Measurements from ENCODE around the gene MAGEF1.

The MAGEF1 gene

GRCh38 chr3:184700759-184701158 is 11.1 kb downstream of the MAGEF1 start:
- no CpG with 5 or more reads among the region's 2 CpGs for WGBS, 2 donors (ENCODE audit: extremely low coverage in 2 of 2, insufficient read length in 2 of 2, insufficient replicate concordance in 1 of 2)
- Histone ChIP-seq H3K9me3 (replicated peaks in 1 of 2; ENCODE audit: control insufficient read depth in 2 of 2, insufficient read depth in 1 of 2, low read depth in 1 of 2, low read length in 2 of 2) (peaks cover 0 to 17% of the 10 kb centered on the region in 2 donors), H2AFZ (ENCODE audit: low read length) (no peak overlapping the region)

DNA sequence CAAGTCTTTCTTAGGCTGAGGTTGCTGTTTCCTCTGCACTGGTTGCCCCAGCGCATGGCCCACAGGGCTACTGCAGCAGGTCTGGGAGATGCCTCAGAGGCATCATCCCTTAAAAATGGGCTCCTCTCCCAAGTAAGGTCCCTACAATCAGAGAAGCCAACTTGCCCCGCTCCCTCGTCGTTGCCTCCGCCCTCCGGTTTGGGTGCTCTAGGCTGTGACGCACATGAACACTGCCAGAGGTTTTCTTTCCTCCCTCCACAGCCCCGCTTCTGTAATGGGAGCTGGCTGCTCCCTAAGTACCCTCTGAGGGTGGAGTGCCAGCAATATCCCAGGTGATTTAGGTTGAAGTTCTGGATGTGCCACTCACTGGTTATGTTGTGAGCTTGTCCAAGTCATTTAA is 14.0 kb downstream of the MAGEF1 start:
- no peak overlapping the region for H2BK5ac ChIP-seq (ENCODE audit: low read length)
- no peak overlapping the region for H2BK15ac ChIP-seq (ENCODE audit: low read length)
- no peak overlapping the region for H3K23ac ChIP-seq (ENCODE audit: low read depth, low read length, poor library complexity)
- H3K36me3 ChIP-seq (replicated peaks in 1 of 2; ENCODE audit: control insufficient read depth in 2 of 2, insufficient read depth in 2 of 2, low read length in 2 of 2) = no peaks in the 10 kb centered on the region
- H3K9ac ChIP-seq (ENCODE audit: low read depth, low read length, poor library complexity) = no peak overlapping the region
- H3K27me3 ChIP-seq (ENCODE audit: control insufficient read depth in 3 of 3, insufficient read depth in 3 of 3, low read depth in 1 of 3, low read length in 3 of 3) = no peaks in the 10 kb centered on the region
- H3K4ac ChIP-seq (ENCODE audit: low read length) = no peak overlapping the region
- no peak overlapping the region for H3K27ac ChIP-seq (replicated peaks; ENCODE audit: low read length)
- no peak overlapping the region for H3K4me2 ChIP-seq (ENCODE audit: insufficient read depth, low read length, poor library complexity, severe bottlenecking)
- H4K8ac ChIP-seq (ENCODE audit: low read depth, low read length) = no peak overlapping the region
- no peak overlapping the region for H2BK120ac ChIP-seq (ENCODE audit: low read depth, low read length)
- H3K18ac ChIP-seq (ENCODE audit: low read length) = peak overlapping the region; percentile 15
- no peak overlapping the region for H4K91ac ChIP-seq (ENCODE audit: low read depth, low read length, poor library complexity)
- H3K4me3 ChIP-seq (ENCODE audit: low read length in 2 of 2) = no peak overlapping the region
- DNase-seq (ENCODE audit: low spot score) = no peak
- WGBS, 2 donors (ENCODE audit: extremely low coverage in 2 of 2, insufficient read length in 2 of 2, insufficient replicate concordance in 1 of 2) = no CpG with 5 or more reads among the region's 8 CpGs
- H3K79me1 ChIP-seq (ENCODE audit: low read depth, low read length) = no peaks in the 10 kb centered on the region
- peak overlapping the region; percentile 29 for H2AK5ac ChIP-seq (ENCODE audit: low read depth, low read length)
- H2BK12ac ChIP-seq (ENCODE audit: low read length) = no peak overlapping the region
- H3K4me1 ChIP-seq (ENCODE audit: control insufficient read depth in 2 of 2, insufficient read depth in 1 of 2, low read depth in 1 of 2, low read length in 2 of 2) = peaks cover 15 to 17% of the 10 kb centered on the region in 2 donors
- no peak overlapping the region for H2AFZ ChIP-seq (ENCODE audit: low read length)
- H3K14ac ChIP-seq (ENCODE audit: low read length) = no peak overlapping the region
- peaks cover 0 to 17% of the 10 kb centered on the region in 2 donors for H3K9me3 ChIP-seq (replicated peaks in 1 of 2; ENCODE audit: control insufficient read depth in 2 of 2, insufficient read depth in 1 of 2, low read depth in 1 of 2, low read length in 2 of 2)

More at GRCh38 chr3:184700759-184701158, 11.1 kb downstream of the MAGEF1 start:
- Histone ChIP-seq H3K27me3 (ENCODE audit: control insufficient read depth in 3 of 3, insufficient read depth in 3 of 3, low read depth in 1 of 3, low read length in 3 of 3) (no peaks in the 10 kb centered on the region), H4K91ac (ENCODE audit: low read depth, low read length, poor library complexity) (no peak overlapping the region), H3K14ac (ENCODE audit: low read length) (no peak overlapping the region), H3K23ac (ENCODE audit: low read depth, low read length, poor library complexity) (no peak overlapping the region), H3K18ac (ENCODE audit: low read length) (no peak overlapping the region), H4K8ac (ENCODE audit: low read depth, low read length) (no peak overlapping the region), H2BK15ac (ENCODE audit: low read length) (no peak overlapping the region), H2AK5ac (ENCODE audit: low read depth, low read length) (no peak overlapping the region), H2BK5ac (ENCODE audit: low read length) (no peak overlapping the region), H3K79me1 (ENCODE audit: low read depth, low read length) (no peaks in the 10 kb centered on the region), H3K27ac (replicated peaks; ENCODE audit: low read length) (no peak overlapping the region), H3K4ac (ENCODE audit: low read length) (no peak overlapping the region), H3K4me2 (ENCODE audit: insufficient read depth, low read length, poor library complexity, severe bottlenecking) (no peak overlapping the region), H3K36me3 (replicated peaks in 1 of 2; ENCODE audit: control insufficient read depth in 2 of 2, insufficient read depth in 2 of 2, low read length in 2 of 2) (no peaks in the 10 kb centered on the region), H3K9ac (ENCODE audit: low read depth, low read length, poor library complexity) (no peak overlapping the region), H2BK120ac (ENCODE audit: low read depth, low read length) (no peak overlapping the region), H3K4me3 (ENCODE audit: low read length in 2 of 2) (no peak overlapping the region), H3K4me1 (ENCODE audit: control insufficient read depth in 2 of 2, insufficient read depth in 1 of 2, low read depth in 1 of 2, low read length in 2 of 2) (no peaks in the 10 kb centered on the region), H2BK12ac (ENCODE audit: low read length) (no peak overlapping the region)
- DNase-seq (ENCODE audit: low spot score) = no peak

DNA sequence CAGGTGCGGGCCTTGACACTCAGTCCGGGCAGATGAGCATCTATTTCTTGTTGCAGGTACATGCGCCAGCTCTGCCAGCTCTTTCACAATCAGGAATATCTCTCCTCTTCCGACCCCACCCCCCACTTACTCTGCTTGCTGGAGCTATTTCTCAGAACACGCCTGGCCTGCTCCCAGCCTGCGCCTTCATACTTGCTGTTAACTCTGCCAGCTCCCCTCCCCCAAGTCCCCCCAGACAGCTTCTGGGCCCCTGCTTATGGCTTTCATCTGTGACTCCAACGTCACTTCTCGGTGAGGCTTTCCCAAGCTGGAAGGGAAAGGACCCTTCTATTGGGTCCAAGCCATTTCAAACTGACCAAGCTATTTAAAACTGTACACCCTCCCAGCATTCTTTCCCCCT is 15.2 kb downstream of the MAGEF1 start:
- WGBS, 2 donors (ENCODE audit: extremely low coverage in 2 of 2, insufficient read length in 2 of 2, insufficient replicate concordance in 1 of 2) = no CpG with 5 or more reads among the region's 8 CpGs
- H4K8ac ChIP-seq (ENCODE audit: low read depth, low read length) = no peak overlapping the region
- H3K14ac ChIP-seq (ENCODE audit: low read length) = no peak overlapping the region
- no peak overlapping the region for H3K9ac ChIP-seq (ENCODE audit: low read depth, low read length, poor library complexity)
- no peak overlapping the region for H3K4me3 ChIP-seq (ENCODE audit: low read length in 2 of 2)
- no peak overlapping the region for H3K4me2 ChIP-seq (ENCODE audit: insufficient read depth, low read length, poor library complexity, severe bottlenecking)
- no peak overlapping the region for H2BK15ac ChIP-seq (ENCODE audit: low read length)
- H2BK5ac ChIP-seq (ENCODE audit: low read length) = no peak overlapping the region
- H3K27me3 ChIP-seq (ENCODE audit: control insufficient read depth in 3 of 3, insufficient read depth in 3 of 3, low read depth in 1 of 3, low read length in 3 of 3) = no peaks in the 10 kb centered on the region
- H3K18ac ChIP-seq (ENCODE audit: low read length) = peak overlapping the region; percentile 48
- no peaks in the 10 kb centered on the region for H3K36me3 ChIP-seq (replicated peaks in 1 of 2; ENCODE audit: control insufficient read depth in 2 of 2, insufficient read depth in 2 of 2, low read length in 2 of 2)
- H3K27ac ChIP-seq (replicated peaks; ENCODE audit: low read length) = no peak overlapping the region
- no peak overlapping the region for H3K4ac ChIP-seq (ENCODE audit: low read length)
- H2AFZ ChIP-seq (ENCODE audit: low read length) = no peak overlapping the region
- H2AK5ac ChIP-seq (ENCODE audit: low read depth, low read length) = no peak overlapping the region
- no peak overlapping the region for H2BK12ac ChIP-seq (ENCODE audit: low read length)
- peaks cover 18 to 19% of the 10 kb centered on the region in 2 donors for H3K4me1 ChIP-seq (ENCODE audit: control insufficient read depth in 2 of 2, insufficient read depth in 1 of 2, low read depth in 1 of 2, low read length in 2 of 2)
- no peaks in the 10 kb centered on the region for H3K79me1 ChIP-seq (ENCODE audit: low read depth, low read length)
- H3K23ac ChIP-seq (ENCODE audit: low read depth, low read length, poor library complexity) = no peak overlapping the region
- no peak for DNase-seq (ENCODE audit: low spot score)
- H3K9me3 ChIP-seq (replicated peaks in 1 of 2; ENCODE audit: control insufficient read depth in 2 of 2, insufficient read depth in 1 of 2, low read depth in 1 of 2, low read length in 2 of 2) = peaks cover 0 to 12% of the 10 kb centered on the region in 2 donors
- H2BK120ac ChIP-seq (ENCODE audit: low read depth, low read length) = no peak overlapping the region
- no peak overlapping the region for H4K91ac ChIP-seq (ENCODE audit: low read depth, low read length, poor library complexity)

DNA sequence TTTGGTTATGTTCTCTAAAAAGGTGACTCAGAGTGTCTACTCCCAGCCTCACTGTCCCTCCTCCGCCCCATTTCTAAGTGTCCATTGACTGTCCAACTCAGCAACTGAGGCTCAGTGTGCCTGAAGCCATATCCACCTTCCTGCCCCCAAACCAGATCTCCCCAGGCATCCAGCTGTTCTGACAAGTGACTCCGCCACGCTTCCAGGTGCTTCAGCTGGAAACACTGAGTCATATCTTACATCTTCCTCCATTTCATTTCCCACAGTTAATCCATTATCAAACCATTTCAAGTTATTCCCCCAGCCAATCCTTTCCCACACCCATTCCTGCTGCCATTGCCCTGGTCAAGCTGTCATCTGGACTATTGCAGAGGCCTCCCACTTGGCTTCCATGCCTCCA is 17.1 kb downstream of the MAGEF1 start:
- H2BK12ac ChIP-seq (ENCODE audit: low read length) = no peak overlapping the region
- no peak for DNase-seq (ENCODE audit: low spot score)
- no peak overlapping the region for H2BK5ac ChIP-seq (ENCODE audit: low read length)
- H3K14ac ChIP-seq (ENCODE audit: low read length) = no peak overlapping the region
- H3K79me1 ChIP-seq (ENCODE audit: low read depth, low read length) = no peaks in the 10 kb centered on the region
- no peak overlapping the region for H4K8ac ChIP-seq (ENCODE audit: low read depth, low read length)
- no peak overlapping the region for H2BK15ac ChIP-seq (ENCODE audit: low read length)
- H3K4me1 ChIP-seq (ENCODE audit: control insufficient read depth in 2 of 2, insufficient read depth in 1 of 2, low read depth in 1 of 2, low read length in 2 of 2) = peaks cover 19 to 21% of the 10 kb centered on the region in 2 donors
- H3K9me3 ChIP-seq (replicated peaks in 1 of 2; ENCODE audit: control insufficient read depth in 2 of 2, insufficient read depth in 1 of 2, low read depth in 1 of 2, low read length in 2 of 2) = no peaks in the 10 kb centered on the region
- no peak overlapping the region for H2BK120ac ChIP-seq (ENCODE audit: low read depth, low read length)
- H4K91ac ChIP-seq (ENCODE audit: low read depth, low read length, poor library complexity) = no peak overlapping the region
- H3K27me3 ChIP-seq (ENCODE audit: control insufficient read depth in 3 of 3, insufficient read depth in 3 of 3, low read depth in 1 of 3, low read length in 3 of 3) = no peaks in the 10 kb centered on the region
- WGBS, 2 donors (ENCODE audit: extremely low coverage in 2 of 2, insufficient read length in 2 of 2, insufficient replicate concordance in 1 of 2) = no CpG with 5 or more reads among the region's 3 CpGs
- no peak overlapping the region for H3K9ac ChIP-seq (ENCODE audit: low read depth, low read length, poor library complexity)
- H2AFZ ChIP-seq (ENCODE audit: low read length) = no peak overlapping the region
- no peak overlapping the region for H3K4me2 ChIP-seq (ENCODE audit: insufficient read depth, low read length, poor library complexity, severe bottlenecking)
- peak overlapping the region; percentile 65 for H2AK5ac ChIP-seq (ENCODE audit: low read depth, low read length)
- H3K18ac ChIP-seq (ENCODE audit: low read length) = peak overlapping the region; percentile 69
- no peak overlapping the region for H3K27ac ChIP-seq (replicated peaks; ENCODE audit: low read length)
- H3K23ac ChIP-seq (ENCODE audit: low read depth, low read length, poor library complexity) = no peak overlapping the region
- no peak overlapping the region for H3K4ac ChIP-seq (ENCODE audit: low read length)
- no peak overlapping the region for H3K4me3 ChIP-seq (ENCODE audit: low read length in 2 of 2)
- no peaks in the 10 kb centered on the region for H3K36me3 ChIP-seq (replicated peaks in 1 of 2; ENCODE audit: control insufficient read depth in 2 of 2, insufficient read depth in 2 of 2, low read length in 2 of 2)

Data from neuronal stem cell (in vitro differentiated cells).